Islet precursor cell (in vitro differentiated cells): ENCODE measurements around the gene CRABP2.

Source experiments
- DNase-seq: peaks from one replicate; pipeline ENCODE4 v3.0.0-alpha.2; 2018

The CRABP2 gene

DNA sequence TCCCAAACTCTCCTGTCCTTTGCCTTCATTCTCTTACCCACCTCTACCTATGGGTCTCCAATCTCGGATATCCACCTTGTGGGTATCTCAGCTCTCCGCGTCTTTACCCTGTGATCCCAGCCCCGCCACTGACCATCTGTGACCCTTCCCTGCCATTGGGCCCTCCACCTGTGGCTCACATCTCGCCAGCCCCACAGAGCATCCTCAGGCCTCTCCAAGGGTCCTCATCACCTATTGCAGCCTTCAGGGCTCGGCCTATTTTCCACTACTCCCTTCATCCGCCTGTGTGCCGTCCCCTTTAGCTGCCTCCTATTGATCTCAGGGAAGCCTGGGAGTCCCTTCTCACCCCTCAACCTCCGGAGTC is 52.4 kb downstream of the CRABP2 start:
- DNase-seq: no peak

DNA sequence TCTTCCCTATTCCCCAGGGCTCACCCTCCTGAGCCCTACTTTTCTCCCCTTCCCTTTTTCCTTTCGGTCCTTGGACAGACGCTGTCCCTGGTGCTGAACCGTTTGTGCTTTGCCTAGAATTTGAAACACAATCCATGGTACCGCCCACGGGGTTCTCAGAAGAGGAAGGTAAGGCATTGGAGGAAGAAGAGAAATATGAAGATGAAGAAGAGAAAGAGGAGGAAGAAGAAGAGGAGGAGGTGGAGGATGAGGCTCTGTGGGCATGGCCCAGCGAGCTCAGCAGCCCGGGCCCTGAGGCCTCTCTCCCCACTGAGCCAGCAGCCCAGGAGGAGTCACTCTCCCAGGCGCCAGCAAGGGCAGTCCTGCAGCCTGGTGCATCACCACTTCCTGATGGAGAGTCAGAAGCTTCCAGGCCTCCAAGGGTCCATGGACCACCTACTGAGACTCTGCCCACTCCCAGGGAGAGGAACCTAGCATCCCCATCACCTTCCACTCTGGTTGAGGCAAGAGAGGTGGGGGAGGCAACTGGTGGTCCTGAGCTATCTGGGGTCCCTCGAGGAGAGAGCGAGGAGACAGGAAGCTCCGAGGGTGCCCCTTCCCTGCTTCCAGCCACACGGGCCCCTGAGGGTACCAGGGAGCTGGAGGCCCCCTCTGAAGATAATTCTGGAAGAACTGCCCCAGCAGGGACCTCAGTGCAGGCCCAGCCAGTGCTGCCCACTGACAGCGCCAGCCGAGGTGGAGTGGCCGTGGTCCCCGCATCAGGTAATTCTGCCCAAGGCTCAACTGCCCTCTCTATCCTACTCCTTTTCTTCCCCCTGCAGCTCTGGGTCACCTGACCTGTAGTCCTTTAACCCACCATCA is 53.0 kb downstream of the CRABP2 start:
- DNase-seq: peak; percentile 75
